GM12801 (cell line): ENCODE data around the gene LRSAM1.

Experiments used
- CTCF ChIP-seq: IDR thresholded peaks from one replicate; pipeline ENCODE4 v1.5.1; 2011; ENCODE audit warnings: control low read depth; ENCODE audit not compliant: insufficient read length; ENCODE audit errors: extremely low read depth

Gene LRSAM1

GRCh38 chr9:127521919-127522304 is 70.6 kb downstream of the LRSAM1 start:
- TF ChIP-seq CTCF: no peak

- no peak for TF ChIP-seq CTCF
Observed at GRCh38 chr9:127522727-127523126, 71.4 kb downstream of the LRSAM1 start.

GRCh38 chr9:127523312-127523851 is 72.1 kb downstream of the LRSAM1 start:
- no peak for TF ChIP-seq CTCF

- no peak for TF ChIP-seq CTCF
Observed at GRCh38 chr9:127524373-127524772, 73.1 kb downstream of the LRSAM1 start.

- TF ChIP-seq CTCF: no peak
Observed at GRCh38 chr9:127525401-127526188, 74.3 kb downstream of the LRSAM1 start.

- no peak for TF ChIP-seq CTCF
Observed at GRCh38 chr9:127526655-127527559, 75.6 kb downstream of the LRSAM1 start.

- TF ChIP-seq CTCF: no peak
Observed at GRCh38 chr9:127527560-127528268, 76.4 kb downstream of the LRSAM1 start.
